Stimulated activated naive CD8-positive, alpha-beta T cell treated with anti-CD3 and anti-CD28 coated beads, Interleukin-15, amount 100 ng/mL, for 72 hours (primary cell): Measurements from ENCODE around the gene ADH4.

Experiments used
- ATAC-seq: fragments of 150-1000 bp; cut with Tn5 transposase; 2 replicates; pipeline ENCODE4 v1.10.0; 2021; ENCODE audit warnings: mild to moderate bottlenecking, moderate library complexity
- DNase-seq, 2 donors: peaks; one replicate each; pipeline ENCODE4 v3.0.0; 2021 to 2022
- H3K27ac Mint-ChIP-seq, 2 donors: one replicate each; pipeline ENCODE4 v1.8.0; 2022; ENCODE audit warnings: mild to moderate bottlenecking in 2 of 2, mixed read lengths in 2 of 2, moderate library complexity in 2 of 2
- H3K27me3 Mint-ChIP-seq: one replicate; pipeline ENCODE4 v1.8.0; 2022; ENCODE audit warnings: mixed read lengths
- H3K4me1 Mint-ChIP-seq: one replicate; pipeline ENCODE4 v1.8.0; 2022; ENCODE audit warnings: mild to moderate bottlenecking, mixed read lengths
- H3K4me3 Mint-ChIP-seq, 2 donors: one replicate each; pipeline ENCODE4 v1.8.0; 2022; ENCODE audit warnings: mild to moderate bottlenecking in 2 of 2, mixed read lengths in 2 of 2, moderate library complexity in 1 of 2
- H3K9me3 Mint-ChIP-seq, 2 donors: one replicate each; pipeline ENCODE4 v1.8.0; 2022; ENCODE audit warnings: mixed read lengths in 2 of 2

The ADH4 gene

GRCh38 chr4:99077177-99077576, 66.9 kb downstream of the ADH4 start:
- no peak overlapping the region for H3K4me3 Mint-ChIP-seq
- H3K27ac Mint-ChIP-seq = no peak overlapping the region
- ATAC-seq = no peak
- H3K4me1 Mint-ChIP-seq = no peaks in the 10 kb centered on the region
- H3K27me3 Mint-ChIP-seq = no peaks in the 10 kb centered on the region
- H3K9me3 Mint-ChIP-seq = no peaks in the 10 kb centered on the region
- no peak for DNase-seq

- Mint-ChIP-seq H3K27ac (peak overlapping the region in 1 of 2 donors; percentile 57), H3K4me1 (no peaks in the 10 kb centered on the region), H3K27me3 (no peaks in the 10 kb centered on the region), H3K4me3 (no peak overlapping the region), H3K9me3 (no peaks in the 10 kb centered on the region)
- no peak for ATAC-seq
- DNase-seq = no peak
These were observed 67.7 kb downstream of the ADH4 start for GRCh38 chr4:99076292-99076976.

GRCh38 chr4:99074816-99075215, 69.3 kb downstream of the ADH4 start:
- Mint-ChIP-seq H3K27me3 (no peaks in the 10 kb centered on the region), H3K4me1 (no peaks in the 10 kb centered on the region), H3K4me3 (no peak overlapping the region), H3K27ac (no peak overlapping the region), H3K9me3 (no peaks in the 10 kb centered on the region)
- no peak for ATAC-seq
- no peak for DNase-seq
